Measurements from ENCODE around the gene CFDP1. TPM values are rescaled to one million over a fixed set of nuclear protein-coding genes. Genes with fewer than 3 reads are reported as not detected.

The CFDP1 gene
- total and polyA plus RNA-seq, 2 of the 13 experiments (the other 11 are each of a cell fraction or from before 2014, with no cell fraction given): 78.6 to 153 TPM

DNA sequence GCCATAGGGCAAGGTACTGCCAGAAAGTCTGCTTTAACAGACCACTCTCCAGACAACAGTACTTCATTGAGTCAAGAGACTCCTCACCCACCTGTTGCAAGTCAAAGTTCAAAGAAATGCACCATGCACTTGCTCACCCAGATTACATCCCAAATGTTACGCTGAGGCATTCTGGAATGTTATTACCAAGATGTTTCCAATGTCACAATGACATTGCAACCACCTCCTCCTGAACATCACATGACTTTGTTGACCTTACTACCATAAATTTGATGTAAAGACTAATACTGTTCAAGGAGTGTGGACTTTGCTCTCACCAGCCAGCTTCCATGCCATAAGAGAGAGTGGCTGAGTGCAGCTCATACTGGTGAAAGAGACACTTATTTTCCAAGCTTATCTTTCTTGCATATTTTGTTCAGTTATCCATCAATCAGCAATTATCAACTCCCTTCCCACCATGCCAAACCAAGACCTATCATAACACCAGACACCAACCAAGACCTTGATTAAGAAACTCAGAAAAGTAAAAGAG, 123.3 kb downstream of the CFDP1 start (continued):
- TF ChIP-seq, protein P1, sequence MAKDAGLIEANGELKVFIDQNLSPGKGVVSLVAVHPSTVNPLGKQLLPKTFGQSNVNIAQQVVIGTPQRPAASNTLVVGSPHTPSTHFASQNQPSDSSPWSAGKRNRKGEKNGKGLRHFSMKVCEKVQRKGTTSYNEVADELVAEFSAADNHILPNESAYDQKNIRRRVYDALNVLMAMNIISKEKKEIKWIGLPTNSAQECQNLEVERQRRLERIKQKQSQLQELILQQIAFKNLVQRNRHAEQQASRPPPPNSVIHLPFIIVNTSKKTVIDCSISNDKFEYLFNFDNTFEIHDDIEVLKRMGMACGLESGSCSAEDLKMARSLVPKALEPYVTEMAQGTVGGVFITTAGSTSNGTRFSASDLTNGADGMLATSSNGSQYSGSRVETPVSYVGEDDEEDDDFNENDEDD (CRISPR knock-in tag; IDR thresholded peaks at IDR 0.05; ENCODE audit: borderline replicate concordance): no peak
- TF ChIP-seq NCOA1 (CRISPR knock-in tag; IDR thresholded peaks at IDR 0.05) (no peak), PTBP1 (IDR thresholded peaks at IDR 0.05; ENCODE audit: low read depth, low read length, poor library complexity, severe bottlenecking) (no peak), KAT7 (CRISPR knock-in tag; IDR thresholded peaks at IDR 0.05; ENCODE audit: borderline replicate concordance) (no peak), ZBTB3 (CRISPR knock-in tag; IDR thresholded peaks at IDR 0.05; ENCODE audit: borderline replicate concordance, low read depth) (0 out of 2 replicates have a peak, but pooled peaks have one; percentile 41), PHF5A (CRISPR knock-in tag; IDR thresholded peaks at IDR 0.05; ENCODE audit: low read depth, unreplicated experiment) (peak; percentile 45), MAFF (IDR thresholded peaks at IDR 0.05; ENCODE audit: low read depth, low read length) (peak; percentile 65), THYN1 (CRISPR knock-in tag; IDR thresholded peaks at IDR 0.05; ENCODE audit: borderline replicate concordance, low read depth) (no peak), ARHGAP35 (CRISPR knock-in tag; IDR thresholded peaks at IDR 0.05; ENCODE audit: borderline replicate concordance) (no peak), ZNF614 (CRISPR knock-in tag; IDR thresholded peaks at IDR 0.05; ENCODE audit: borderline replicate concordance) (peak; percentile 87; the same call in 1 of the 2 replicates), SRSF4 (IDR thresholded peaks at IDR 0.05; ENCODE audit: low read depth, low read length, poor library complexity, severe bottlenecking) (no peak), ZNF674 (CRISPR knock-in tag; IDR thresholded peaks at IDR 0.05; ENCODE audit: low read depth) (no peak), DPF2 (CRISPR knock-in tag; IDR thresholded peaks at IDR 0.05; ENCODE audit: borderline replicate concordance, low read depth) (0 out of 2 replicates have a peak, but pooled peaks have one; percentile 41), YEATS4 (CRISPR knock-in tag; IDR thresholded peaks at IDR 0.05; ENCODE audit: borderline replicate concordance) (peak; percentile 21; the same call in 1 of the 2 replicates), KLF9 (CRISPR knock-in tag; IDR thresholded peaks at IDR 0.05; ENCODE audit: low read depth) (no peak), SOX13 (IDR thresholded peaks at IDR 0.05) (peak; percentile 57; the same call in 1 of the 2 replicates), SOX13 (CRISPR knock-in tag; conservative IDR thresholded peaks at IDR 0.05 in 1 of 2, IDR thresholded peaks at IDR 0.05 in 1 of 2) (peak in 1 of 2 experiments; percentile 96; a peak in 2 of 4 replicates)
- TF ChIP-seq, protein P2, sequence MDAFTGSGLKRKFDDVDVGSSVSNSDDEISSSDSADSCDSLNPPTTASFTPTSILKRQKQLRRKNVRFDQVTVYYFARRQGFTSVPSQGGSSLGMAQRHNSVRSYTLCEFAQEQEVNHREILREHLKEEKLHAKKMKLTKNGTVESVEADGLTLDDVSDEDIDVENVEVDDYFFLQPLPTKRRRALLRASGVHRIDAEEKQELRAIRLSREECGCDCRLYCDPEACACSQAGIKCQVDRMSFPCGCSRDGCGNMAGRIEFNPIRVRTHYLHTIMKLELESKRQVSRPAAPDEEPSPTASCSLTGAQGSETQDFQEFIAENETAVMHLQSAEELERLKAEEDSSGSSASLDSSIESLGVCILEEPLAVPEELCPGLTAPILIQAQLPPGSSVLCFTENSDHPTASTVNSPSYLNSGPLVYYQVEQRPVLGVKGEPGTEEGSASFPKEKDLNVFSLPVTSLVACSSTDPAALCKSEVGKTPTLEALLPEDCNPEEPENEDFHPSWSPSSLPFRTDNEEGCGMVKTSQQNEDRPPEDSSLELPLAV (CRISPR knock-in tag; conservative IDR thresholded peaks at IDR 0.05; ENCODE audit: low read depth): no peak
- TF ChIP-seq, protein P3, sequence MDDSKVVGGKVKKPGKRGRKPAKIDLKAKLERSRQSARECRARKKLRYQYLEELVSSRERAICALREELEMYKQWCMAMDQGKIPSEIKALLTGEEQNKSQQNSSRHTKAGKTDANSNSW (CRISPR knock-in tag; IDR thresholded peaks at IDR 0.05; ENCODE audit: borderline replicate concordance): no peak
- TF ChIP-seq, protein P4, sequence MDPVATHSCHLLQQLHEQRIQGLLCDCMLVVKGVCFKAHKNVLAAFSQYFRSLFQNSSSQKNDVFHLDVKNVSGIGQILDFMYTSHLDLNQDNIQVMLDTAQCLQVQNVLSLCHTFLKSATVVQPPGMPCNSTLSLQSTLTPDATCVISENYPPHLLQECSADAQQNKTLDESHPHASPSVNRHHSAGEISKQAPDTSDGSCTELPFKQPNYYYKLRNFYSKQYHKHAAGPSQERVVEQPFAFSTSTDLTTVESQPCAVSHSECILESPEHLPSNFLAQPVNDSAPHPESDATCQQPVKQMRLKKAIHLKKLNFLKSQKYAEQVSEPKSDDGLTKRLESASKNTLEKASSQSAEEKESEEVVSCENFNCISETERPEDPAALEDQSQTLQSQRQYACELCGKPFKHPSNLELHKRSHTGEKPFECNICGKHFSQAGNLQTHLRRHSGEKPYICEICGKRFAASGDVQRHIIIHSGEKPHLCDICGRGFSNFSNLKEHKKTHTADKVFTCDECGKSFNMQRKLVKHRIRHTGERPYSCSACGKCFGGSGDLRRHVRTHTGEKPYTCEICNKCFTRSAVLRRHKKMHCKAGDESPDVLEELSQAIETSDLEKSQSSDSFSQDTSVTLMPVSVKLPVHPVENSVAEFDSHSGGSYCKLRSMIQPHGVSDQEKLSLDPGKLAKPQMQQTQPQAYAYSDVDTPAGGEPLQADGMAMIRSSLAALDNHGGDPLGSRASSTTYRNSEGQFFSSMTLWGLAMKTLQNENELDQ (CRISPR knock-in tag; IDR thresholded peaks at IDR 0.05; ENCODE audit: borderline replicate concordance): no peak
- TF ChIP-seq, protein P5, sequence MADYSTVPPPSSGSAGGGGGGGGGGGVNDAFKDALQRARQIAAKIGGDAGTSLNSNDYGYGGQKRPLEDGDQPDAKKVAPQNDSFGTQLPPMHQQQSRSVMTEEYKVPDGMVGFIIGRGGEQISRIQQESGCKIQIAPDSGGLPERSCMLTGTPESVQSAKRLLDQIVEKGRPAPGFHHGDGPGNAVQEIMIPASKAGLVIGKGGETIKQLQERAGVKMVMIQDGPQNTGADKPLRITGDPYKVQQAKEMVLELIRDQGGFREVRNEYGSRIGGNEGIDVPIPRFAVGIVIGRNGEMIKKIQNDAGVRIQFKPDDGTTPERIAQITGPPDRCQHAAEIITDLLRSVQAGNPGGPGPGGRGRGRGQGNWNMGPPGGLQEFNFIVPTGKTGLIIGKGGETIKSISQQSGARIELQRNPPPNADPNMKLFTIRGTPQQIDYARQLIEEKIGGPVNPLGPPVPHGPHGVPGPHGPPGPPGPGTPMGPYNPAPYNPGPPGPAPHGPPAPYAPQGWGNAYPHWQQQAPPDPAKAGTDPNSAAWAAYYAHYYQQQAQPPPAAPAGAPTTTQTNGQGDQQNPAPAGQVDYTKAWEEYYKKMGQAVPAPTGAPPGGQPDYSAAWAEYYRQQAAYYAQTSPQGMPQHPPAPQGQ (CRISPR knock-in tag; IDR thresholded peaks at IDR 0.05; ENCODE audit: borderline replicate concordance): 0 out of 2 replicates have a peak, but pooled peaks have one; percentile 46

Measured in HepG2 (cell line).